AG04449 (cell line): ENCODE data around the gene EPYC.
"Not testable (repeated sequence)": the region's sequence is repeated elsewhere in the genome, so short reads cannot be mapped to it uniquely, and the experiment has no call there.

Source experiments
- CTCF ChIA-PET: fragments of 350-600 bp; formaldehyde crosslinking; extraction: SDS; loops from one replicate; lab custom pipeline; 2021; ENCODE audit warnings: antibody characterized with exemption; lab: Yijun Ruan, JAX
- POLR2A ChIA-PET: fragments of 400-600, 350-600 bp; formaldehyde crosslinking; extraction: SDS; loops from one replicate; lab custom pipeline; 2020; ENCODE audit warnings: antibody characterized with exemption, inconsistent platforms; lab: Yijun Ruan, JAX
- DNase-seq: peaks from one replicate; pipeline ENCODE4 v3.0.0-alpha.2; 2010; ENCODE audit warnings: low read depth, low spot score
- H3K4me3 ChIP-seq: 2 replicates; pipeline ENCODE4 v1.5.1; 2011; ENCODE audit warnings: low read depth, mild to moderate bottlenecking, control low read depth, low read length
- TF ChIP-seq, protein P1 (sequence below): IDR thresholded peaks from one replicate; pipeline ENCODE4 v1.5.1; 2011; ENCODE audit warnings: mild to moderate bottlenecking, moderate library complexity, low read length, control low read depth, inconsistent platforms; ENCODE audit not compliant: insufficient read depth; ENCODE audit errors: missing control alignments

The EPYC gene

DNA sequence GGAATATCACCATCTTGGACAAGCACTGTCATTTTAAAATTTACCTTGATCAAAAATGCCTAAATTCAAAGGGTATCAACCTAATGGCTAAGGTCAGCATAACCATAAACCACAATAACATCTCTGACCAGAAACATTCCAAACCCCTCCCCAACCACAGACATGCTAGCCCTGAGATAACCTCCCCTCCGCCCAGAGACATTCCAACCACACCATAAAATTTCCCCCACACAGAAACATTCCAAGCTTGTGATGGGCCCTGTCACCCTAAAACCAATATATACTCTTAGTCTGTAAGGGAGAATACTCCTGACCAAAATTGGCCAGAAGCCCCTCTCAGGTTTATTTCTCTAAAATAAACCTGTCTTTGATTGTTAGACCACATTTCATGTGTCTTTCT, 17.7 kb downstream of the EPYC start:
- TF ChIP-seq, protein P1, sequence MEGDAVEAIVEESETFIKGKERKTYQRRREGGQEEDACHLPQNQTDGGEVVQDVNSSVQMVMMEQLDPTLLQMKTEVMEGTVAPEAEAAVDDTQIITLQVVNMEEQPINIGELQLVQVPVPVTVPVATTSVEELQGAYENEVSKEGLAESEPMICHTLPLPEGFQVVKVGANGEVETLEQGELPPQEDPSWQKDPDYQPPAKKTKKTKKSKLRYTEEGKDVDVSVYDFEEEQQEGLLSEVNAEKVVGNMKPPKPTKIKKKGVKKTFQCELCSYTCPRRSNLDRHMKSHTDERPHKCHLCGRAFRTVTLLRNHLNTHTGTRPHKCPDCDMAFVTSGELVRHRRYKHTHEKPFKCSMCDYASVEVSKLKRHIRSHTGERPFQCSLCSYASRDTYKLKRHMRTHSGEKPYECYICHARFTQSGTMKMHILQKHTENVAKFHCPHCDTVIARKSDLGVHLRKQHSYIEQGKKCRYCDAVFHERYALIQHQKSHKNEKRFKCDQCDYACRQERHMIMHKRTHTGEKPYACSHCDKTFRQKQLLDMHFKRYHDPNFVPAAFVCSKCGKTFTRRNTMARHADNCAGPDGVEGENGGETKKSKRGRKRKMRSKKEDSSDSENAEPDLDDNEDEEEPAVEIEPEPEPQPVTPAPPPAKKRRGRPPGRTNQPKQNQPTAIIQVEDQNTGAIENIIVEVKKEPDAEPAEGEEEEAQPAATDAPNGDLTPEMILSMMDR, result no peak
- no peak for DNase-seq
- no peak overlapping the region for H3K4me3 ChIP-seq
- ChIA-PET POLR2A (no interaction called here), CTCF (interaction anchor here (0.6 to 2.9 kb wide), 6 partner anchors 8 to 368 kb away, joined by 3 to 13 read pairs (median 6); partner anchors contain the start of gene LUM)

DNA sequence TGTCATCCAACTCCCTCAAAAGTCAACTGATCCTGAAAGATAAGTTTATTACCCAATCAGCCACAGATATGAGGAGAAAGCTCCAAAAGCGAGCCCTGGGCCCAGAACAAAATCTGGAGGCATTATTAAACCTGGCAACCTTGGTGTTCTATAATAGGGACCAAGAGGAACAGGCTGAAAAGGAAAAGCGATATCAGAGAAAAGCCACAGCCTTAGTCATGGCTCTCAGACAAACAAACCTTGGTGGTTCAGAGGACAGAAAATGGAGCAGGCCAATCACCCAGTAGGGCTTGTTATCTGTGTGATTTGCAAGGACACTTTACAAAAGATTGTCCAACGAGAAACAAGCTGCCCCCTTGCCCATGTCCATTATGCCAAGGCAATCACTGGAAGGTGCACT, 19.4 kb downstream of the EPYC start:
- DNase-seq, POLR2A ChIA-PET, H3K4me3 ChIP-seq: not testable (repeated sequence)
- CTCF ChIA-PET, result interaction anchor here (0.6 to 2.9 kb wide), 5 partner anchors 125 to 540 kb away, joined by 3 to 13 read pairs (median 3); partner anchors contain the start of gene LUM

DNA sequence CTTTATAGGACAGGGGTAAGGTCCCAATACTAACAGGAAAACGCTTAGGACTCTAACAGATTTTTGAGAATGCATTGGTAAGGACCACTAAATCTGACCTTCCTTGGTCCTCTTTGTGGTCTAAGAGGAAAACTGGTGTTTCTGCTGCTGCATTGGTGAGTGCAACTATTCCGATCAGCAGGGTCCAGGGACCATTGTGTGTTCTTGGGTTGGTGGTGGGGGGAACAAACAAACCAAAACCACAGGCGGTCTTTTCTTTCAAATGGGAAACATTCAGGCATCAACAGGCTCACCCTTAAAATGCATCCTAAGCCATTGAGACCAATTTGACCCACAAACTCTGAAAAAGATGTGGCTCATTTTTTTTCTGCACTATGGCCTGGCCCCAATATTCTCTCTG, 20.7 kb downstream of the EPYC start:
- ChIA-PET POLR2A (no interaction called here), CTCF (interaction anchor here (2.9 kb wide), 1 partner anchor 371 kb away, joined by 10 read pairs; no protein-coding TSS in a partner anchor)
- DNase-seq, result no peak
- TF ChIP-seq, protein P1, result no peak
- H3K4me3 ChIP-seq, result no peak overlapping the region

DNA sequence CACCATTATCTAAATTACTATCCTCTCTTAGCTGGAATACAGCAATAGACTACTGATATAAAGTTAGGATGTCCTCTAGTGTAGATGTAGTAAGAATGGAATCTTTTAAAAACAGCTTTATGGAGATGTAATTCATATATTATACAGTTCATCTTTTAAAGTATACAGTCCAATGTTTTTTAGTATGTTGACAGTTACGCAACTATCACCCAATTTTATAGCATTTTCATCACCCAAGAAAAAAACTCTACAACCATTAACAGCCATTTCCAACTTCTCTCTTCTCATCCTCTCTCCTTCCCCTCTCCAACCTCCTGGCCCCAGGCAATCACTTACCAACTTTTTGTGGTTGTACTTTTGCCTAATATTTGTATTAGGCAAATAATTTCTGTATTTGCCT, 22.6 kb downstream of the EPYC start:
- DNase-seq, result no peak
- ChIA-PET POLR2A (no interaction called here), CTCF (interaction anchor here (1.4 to 3.3 kb wide), 5 partner anchors 195 to 373 kb away, joined by 3 to 19 read pairs (median 6); no protein-coding TSS in a partner anchor)
- TF ChIP-seq, protein P1, result no peak
- no peak overlapping the region for H3K4me3 ChIP-seq

DNA sequence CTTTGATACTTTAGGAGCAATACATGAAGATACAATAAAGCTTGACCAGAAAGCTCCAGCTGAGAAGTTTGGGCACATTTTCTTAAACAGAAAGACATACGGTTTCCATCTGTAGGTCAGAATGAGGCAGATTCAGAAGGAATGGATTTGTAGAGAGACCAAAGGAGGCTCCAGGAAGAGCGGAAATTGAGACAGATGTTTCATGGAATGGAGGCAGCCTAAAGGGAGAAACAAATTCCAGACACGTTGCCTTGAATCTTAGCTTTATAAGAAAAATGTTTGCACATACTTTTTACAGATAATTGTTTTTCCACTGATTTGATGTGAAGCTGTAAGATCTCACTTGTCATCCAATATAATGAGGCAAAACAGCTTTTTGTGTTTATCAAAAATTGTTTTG, 24.8 kb downstream of the EPYC start:
- TF ChIP-seq, protein P1, result no peak
- H3K4me3 ChIP-seq, result no peak overlapping the region
- no peak for DNase-seq
- ChIA-PET CTCF (interaction anchor here (1.0 to 4.6 kb wide), 17 partner anchors 9 to 381 kb away, joined by 3 to 115 read pairs (median 4); partner anchors contain the start of gene LUM), POLR2A (no interaction called here)

DNA sequence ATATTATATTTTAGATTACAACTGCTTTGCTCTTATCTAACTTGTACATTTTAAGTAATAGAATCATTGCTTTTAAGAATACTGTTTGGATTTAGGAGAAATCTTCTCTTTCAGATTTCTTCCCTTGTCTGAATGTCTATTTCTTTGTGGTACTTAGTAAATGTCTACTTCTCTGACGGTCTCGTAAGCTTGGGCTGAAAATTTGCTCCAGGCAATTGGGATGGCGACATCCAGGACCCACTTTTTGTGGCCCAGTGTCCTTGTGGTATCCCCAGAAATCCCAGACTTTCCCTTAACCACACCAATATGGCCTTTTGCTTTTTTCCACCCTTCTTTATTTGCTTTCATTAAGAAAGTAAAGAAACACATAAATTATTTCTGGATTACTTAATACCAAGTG, 25.8 kb downstream of the EPYC start:
- DNase-seq, result no peak
- ChIA-PET POLR2A (no interaction called here), CTCF (interaction anchor here (0.6 to 4.6 kb wide), 33 partner anchors 8 to 386 kb away, joined by 3 to 115 read pairs (median 6); partner anchors contain the start of gene LUM)
- H3K4me3 ChIP-seq, result no peak overlapping the region
- TF ChIP-seq, protein P1, result no peak
